PC-9 (cell line): ENCODE data around the gene GALNT11. TPM values are rescaled to one million over a fixed set of nuclear protein-coding genes. Genes with fewer than 3 reads are reported as not detected.

ENCODE experiments used
- BruUV-seq: library from RNA; stranded (reverse); fragments of 400-500 nt; replicated peaks from 2 replicates; lab custom pipeline; 2021; lab: Mats Ljungman, UMichigan
- CTCF ChIA-PET: fragments of 300-600 bp; sonication (Branson Sonifier 250); formaldehyde crosslinking; loops from one replicate; lab custom pipeline; 2022; ENCODE audit warnings: antibody characterized with exemption; lab: Charles Lee
- POLR2A ChIA-PET: fragments of 300-600 bp; sonication (Branson Sonifier 250); formaldehyde crosslinking; loops from one replicate; lab custom pipeline; 2022; ENCODE audit warnings: antibody characterized with exemption; ENCODE audit not compliant: unreplicated experiment; lab: Charles Lee
- DNase-seq, 2 experiments: peaks; one replicate each; pipeline versions ENCODE4 v3.0.0 to v3.0.0-alpha.2; 2015 to 2022; ENCODE audit warnings: mixed read lengths in 1 of 2
- H2AFZ ChIP-seq: fragments of 200-600 bp; sonication (generic); 2 replicates; pipeline ENCODE4 v1.8.1; 2017; ENCODE audit warnings: antibody characterized with exemption
- H3F3A ChIP-seq: fragments of 200-600 bp; sonication (generic); 2 replicates; pipeline ENCODE4 v1.8.1; 2017; ENCODE audit warnings: antibody characterized with exemption, mild to moderate bottlenecking, low read depth; ENCODE audit not compliant: insufficient read depth
- H3K27ac ChIP-seq: fragments of 200-600 bp; sonication (generic); 2 replicates; pipeline ENCODE4 v1.6.1; 2016; ENCODE audit warnings: mixed run types
- H3K27me3 ChIP-seq: fragments of 200-600 bp; sonication (generic); 2 replicates; pipeline ENCODE4 v1.6.1; 2016; ENCODE audit warnings: low read depth, mixed run types; ENCODE audit not compliant: insufficient read depth
- H3K36me3 ChIP-seq: fragments of 200-600 bp; sonication (generic); 2 replicates; pipeline ENCODE4 v1.6.1; 2016; ENCODE audit warnings: low read depth, mixed run types
- H3K4me1 ChIP-seq: fragments of 200-600 bp; sonication (generic); replicated peaks from 2 replicates; pipeline ENCODE4 v1.6.1; 2016; ENCODE audit warnings: mixed run types; ENCODE audit not compliant: insufficient read depth
- H3K4me2 ChIP-seq: fragments of 200-600 bp; sonication (generic); 2 replicates; pipeline ENCODE4 v1.6.1; 2017; ENCODE audit warnings: mixed run types
- H3K4me3 ChIP-seq: fragments of 200-600 bp; sonication (generic); 2 replicates; pipeline ENCODE4 v1.6.1; 2016; ENCODE audit warnings: mixed run types
- H3K79me2 ChIP-seq: fragments of 200-600 bp; sonication (generic); 2 replicates; pipeline ENCODE4 v1.6.1; 2017; ENCODE audit warnings: low read depth, mixed run types
- H3K9me2 ChIP-seq: fragments of 200-600 bp; sonication (generic); 2 replicates; pipeline ENCODE4 v1.8.1; 2017; ENCODE audit warnings: mild to moderate bottlenecking; ENCODE audit not compliant: insufficient read depth
- H3K9me3 ChIP-seq: fragments of 200-600 bp; sonication (generic); 2 replicates; pipeline ENCODE4 v1.8.1; 2016; ENCODE audit warnings: low read depth; ENCODE audit not compliant: insufficient read depth
- H4K20me1 ChIP-seq: fragments of 200-600 bp; sonication (generic); 2 replicates; pipeline ENCODE4 v1.8.1; 2017; ENCODE audit not compliant: insufficient read depth
- CTCF ChIP-seq: fragments of 200-600 bp; sonication (generic); conservative IDR thresholded peaks from 2 replicates; pipeline ENCODE4 v1.6.1; 2017; ENCODE audit warnings: mixed run types, antibody characterized with exemption, mild to moderate bottlenecking, moderate library complexity
- EZH2 ChIP-seq: fragments of 200-600 bp; sonication (generic); IDR thresholded peaks from 2 replicates; pipeline ENCODE4 v1.8.0; 2017; ENCODE audit warnings: antibody characterized with exemption, low read depth
- intact Hi-C: fragments of 100-400 bp; cut with micrococcal nuclease; formaldehyde crosslinking; loops from one replicate; pipeline ENCODE4 v1.10.0; 2022; ENCODE audit not compliant: unreplicated experiment
- total RNA-seq: library from RNA; stranded (reverse); gene quantifications from 2 replicates; pipeline ENCODE4 v1.2.3, GENCODE V29; 2021

The GALNT11 gene
- total RNA-seq, 1 experiment from 2014 or later = 28.8 TPM

- Histone ChIP-seq H3F3A (0 out of 2 replicates have a peak, but pooled peaks cover 5% of the 10 kb centered on the region), H3K4me3 (no peak overlapping the region), H3K9me3 (no peaks in the 10 kb centered on the region), H3K4me2 (no peak overlapping the region), H3K36me3 (no peaks in the 10 kb centered on the region), H3K4me1 (no peaks in the 10 kb centered on the region), H3K27me3 (no peaks in the 10 kb centered on the region), H3K9me2 (no peaks in the 10 kb centered on the region), H4K20me1 (no peaks in the 10 kb centered on the region), H3K79me2 (no peaks in the 10 kb centered on the region), H3K27ac (no peak overlapping the region), H2AFZ (no peak overlapping the region)
- intact Hi-C loops = no loop called here
- no TSS peak for BruUV-seq
- DNase-seq = no peak
- CTCF ChIA-PET = no interaction called here
- POLR2A ChIA-PET = no interaction called here
- no peak for TF ChIP-seq CTCF
- TF ChIP-seq EZH2 = no peak
Measured at GRCh38 chr7:152105205-152105604, 79.7 kb downstream of the GALNT11 start.

- H3K4me1 ChIP-seq = no peaks in the 10 kb centered on the region
- no peaks in the 10 kb centered on the region for H3K9me3 ChIP-seq
- intact Hi-C loops = no loop called here
- no peak overlapping the region for H2AFZ ChIP-seq
- no peak overlapping the region for H3K27ac ChIP-seq
- H4K20me1 ChIP-seq = no peaks in the 10 kb centered on the region
- 0 out of 2 replicates have a peak, but pooled peaks cover 5% of the 10 kb centered on the region for H3F3A ChIP-seq
- no TSS peak for BruUV-seq
- H3K27me3 ChIP-seq = no peaks in the 10 kb centered on the region
- H3K36me3 ChIP-seq = no peaks in the 10 kb centered on the region
- no peak for TF ChIP-seq EZH2
- no peak for TF ChIP-seq CTCF
- no peak overlapping the region for H3K4me2 ChIP-seq
- CTCF ChIA-PET = no interaction called here
- no peaks in the 10 kb centered on the region for H3K9me2 ChIP-seq
- POLR2A ChIA-PET = interaction anchor here (0.7 kb wide), 1 partner anchor 1843 kb away, joined by 7 read pairs; no protein-coding TSS in a partner anchor
- no peak overlapping the region for H3K4me3 ChIP-seq
- H3K79me2 ChIP-seq = no peaks in the 10 kb centered on the region
- no peak for DNase-seq
Measured at GRCh38 chr7:152106990-152107389, 81.5 kb downstream of the GALNT11 start.

- TF ChIP-seq EZH2 (no peak), CTCF (no peak)
- ChIA-PET POLR2A (interaction anchor here (0.7 kb wide), 1 partner anchor 85 kb away, joined by 3 read pairs; no protein-coding TSS in a partner anchor), CTCF (no interaction called here)
- Histone ChIP-seq H3K9me2 (no peaks in the 10 kb centered on the region), H2AFZ (no peak overlapping the region), H3K79me2 (no peaks in the 10 kb centered on the region), H3K4me1 (no peaks in the 10 kb centered on the region), H3K4me2 (no peak overlapping the region), H3K36me3 (no peaks in the 10 kb centered on the region), H3K27ac (no peak overlapping the region), H3K4me3 (no peak overlapping the region), H3K9me3 (no peaks in the 10 kb centered on the region), H4K20me1 (no peaks in the 10 kb centered on the region), H3F3A (0 out of 2 replicates have a peak, but pooled peaks cover 5% of the 10 kb centered on the region), H3K27me3 (no peaks in the 10 kb centered on the region)
- DNase-seq = no peak
- no TSS peak for BruUV-seq
- intact Hi-C loops = no loop called here
Measured at GRCh38 chr7:152107945-152108344, 82.5 kb downstream of the GALNT11 start.
